Caco-2 (cell line): ENCODE measurements around the gene SNAI3. TPM values are rescaled to one million over a fixed set of nuclear protein-coding genes. Genes with fewer than 3 reads are reported as not detected.

ENCODE experiments used
- BruUV-seq: library from RNA; stranded (reverse); fragments of 400-500 nt; replicated peaks from 2 replicates; lab custom pipeline; 2021; lab: Mats Ljungman, UMichigan
- CTCF ChIA-PET: fragments of 300-600 bp; sonication (Branson Sonifier 250); formaldehyde crosslinking; loops from one replicate; lab custom pipeline; 2022; ENCODE audit warnings: antibody characterized with exemption; lab: Charles Lee
- POLR2A ChIA-PET: fragments of 300-600 bp; sonication (Branson Sonifier 250); formaldehyde crosslinking; loops from one replicate; lab custom pipeline; 2022; ENCODE audit warnings: antibody characterized with exemption; lab: Charles Lee
- DNase-seq, 2 experiments: peaks; one replicate each; pipeline versions ENCODE4 v3.0.0 to v3.0.0-alpha.2; 2020 to 2022
- H3K27me3 ChIP-seq: replicated peaks from 2 replicates; pipeline ENCODE4 v1.6.0; 2011; ENCODE audit warnings: low read length; ENCODE audit not compliant: control insufficient read depth, insufficient read depth
- H3K36me3 ChIP-seq: 2 replicates; pipeline ENCODE4 v1.5.1; 2011; ENCODE audit warnings: low read length; ENCODE audit not compliant: control insufficient read depth, insufficient read depth
- H3K4me1 ChIP-seq: fragments of 250-450 bp; sonication (Bioruptor Pico); 2 replicates; pipeline ENCODE4 v1.5.1; 2020; ENCODE audit warnings: mild to moderate bottlenecking
- H3K4me3 ChIP-seq: 2 replicates; pipeline ENCODE4 v1.5.1; 2011; ENCODE audit warnings: low read depth, mild to moderate bottlenecking, control low read depth, low read length
- H3K9me3 ChIP-seq: fragments of 250-450 bp; sonication (Bioruptor Pico); 2 replicates; pipeline ENCODE4 v1.5.1; 2020; ENCODE audit warnings: mild to moderate bottlenecking, moderate library complexity
- H3K27ac Mint-ChIP-seq: one replicate; pipeline ENCODE4 v1.8.0; 2022; ENCODE audit warnings: mixed read lengths; ENCODE audit not compliant: unreplicated experiment
- H3K27me3 Mint-ChIP-seq: one replicate; pipeline ENCODE4 v1.8.0; 2022; ENCODE audit warnings: mixed read lengths; ENCODE audit not compliant: insufficient read depth, unreplicated experiment
- H3K36me3 Mint-ChIP-seq: one replicate; pipeline ENCODE4 v1.8.0; 2022; ENCODE audit warnings: mild to moderate bottlenecking, mixed read lengths; ENCODE audit not compliant: insufficient read depth, unreplicated experiment
- H3K4me1 Mint-ChIP-seq: one replicate; pipeline ENCODE4 v1.8.0; 2022; ENCODE audit warnings: low read depth, mixed read lengths; ENCODE audit not compliant: unreplicated experiment
- H3K4me3 Mint-ChIP-seq: one replicate; pipeline ENCODE4 v1.8.0; 2022; ENCODE audit warnings: mild to moderate bottlenecking, moderate library complexity, mixed read lengths; ENCODE audit not compliant: unreplicated experiment
- H3K9me3 Mint-ChIP-seq: one replicate; pipeline ENCODE4 v1.8.0; 2022; ENCODE audit warnings: mixed read lengths; ENCODE audit not compliant: unreplicated experiment
- CTCF ChIP-seq, 2 experiments: fragments of 200-600 bp in 1 of 2; IDR thresholded peaks; 1 replicate in 1 of 2; 2 replicates in 1 of 2; pipeline versions ENCODE4 v1.5.1 to v1.8.0; 2011 to 2022; ENCODE audit warnings: antibody characterized with exemption in 1 of 2, control low read depth in 1 of 2, inconsistent platforms in 1 of 2, low read depth in 1 of 2, low read length in 1 of 2, mild to moderate bottlenecking in 1 of 2, moderate library complexity in 1 of 2; ENCODE audit not compliant: insufficient read depth in 1 of 2, severe bottlenecking in 1 of 2, unreplicated experiment in 1 of 2
- intact Hi-C: fragments of 100-400 bp; cut with micrococcal nuclease; formaldehyde crosslinking; loops from one replicate; pipeline ENCODE4 v1.10.0; 2022; ENCODE audit not compliant: unreplicated experiment
- total RNA-seq: library from RNA; stranded (reverse); gene quantifications from 2 replicates; pipeline ENCODE4 v1.2.3, GENCODE V29; 2022

SNAI3 gene
- total RNA-seq, 1 experiment from 2014 or later = 3.5 TPM

GRCh38 chr16:88726408-88726749, 40.1 kb upstream of the SNAI3 start:
- Mint-ChIP-seq H3K27me3 (no peaks in the 10 kb centered on the region), H3K4me1 (no peaks in the 10 kb centered on the region), H3K36me3 (peaks cover 82% of the 10 kb centered on the region), H3K9me3 (no peaks in the 10 kb centered on the region), H3K4me3 (no peak overlapping the region), H3K27ac (no peak overlapping the region)
- POLR2A ChIA-PET = no interaction called here
- CTCF ChIA-PET = no interaction called here
- H3K4me3 ChIP-seq = no peak overlapping the region
- peaks cover 5% of the 10 kb centered on the region for H3K36me3 ChIP-seq
- no peaks in the 10 kb centered on the region for H3K4me1 ChIP-seq
- no peaks in the 10 kb centered on the region for H3K27me3 ChIP-seq
- BruUV-seq = no TSS peak
- TF ChIP-seq CTCF (IDR thresholded peaks at IDR 0.05; ENCODE audit: insufficient read depth in 1 of 2, low read depth in 1 of 2, low read length in 1 of 2, severe bottlenecking in 1 of 2, unreplicated experiment in 1 of 2) = no peak
- intact Hi-C loops = no loop called here
- no peak for DNase-seq
- no peaks in the 10 kb centered on the region for H3K9me3 ChIP-seq

DNA sequence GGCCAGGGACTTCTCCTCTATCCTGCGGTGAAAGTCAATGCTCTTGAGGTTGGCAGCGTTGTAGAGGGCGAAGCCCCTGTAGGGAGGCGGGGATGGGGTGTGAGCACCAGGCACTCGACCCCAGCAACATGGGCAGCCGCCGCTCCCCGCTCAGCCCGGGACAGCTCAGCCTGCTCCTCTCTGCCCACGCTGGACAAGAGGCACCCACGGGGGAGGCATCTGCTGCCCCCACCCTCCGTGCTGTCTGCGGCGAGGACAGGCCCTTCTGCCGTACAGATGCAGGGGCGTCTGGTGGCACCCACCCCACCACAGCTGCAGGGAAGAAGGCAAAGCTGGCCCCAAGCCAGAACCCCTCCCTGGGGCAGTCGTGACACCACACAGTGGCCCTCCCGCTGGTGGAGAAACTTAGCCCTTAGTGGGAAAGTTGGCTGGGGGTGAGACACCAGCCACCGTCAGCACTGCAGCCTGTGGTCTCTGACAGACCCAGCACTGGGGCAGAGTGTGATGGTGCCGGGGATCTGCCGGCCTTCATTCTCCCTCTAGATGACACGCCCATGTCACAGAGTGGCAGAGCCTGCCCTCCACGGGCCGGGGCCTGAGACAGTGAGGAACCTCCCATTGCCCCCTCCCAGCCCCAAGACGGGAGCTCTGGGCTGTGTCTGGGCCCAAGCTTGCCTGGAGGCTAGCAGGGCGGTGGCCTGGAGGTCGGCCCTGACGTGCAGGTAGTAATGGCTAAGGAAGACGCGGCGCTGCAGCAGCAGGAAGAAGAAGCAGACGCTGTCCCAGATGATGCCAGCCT, 39.5 kb upstream of the SNAI3 start:
- no peaks in the 10 kb centered on the region for H3K4me1 ChIP-seq
- ChIA-PET POLR2A (no interaction called here), CTCF (no interaction called here)
- no TSS peak for BruUV-seq
- no peaks in the 10 kb centered on the region for H3K9me3 Mint-ChIP-seq
- no peak overlapping the region for H3K27ac Mint-ChIP-seq
- peaks cover 82% of the 10 kb centered on the region for H3K36me3 Mint-ChIP-seq
- intact Hi-C loops = no loop called here
- no peaks in the 10 kb centered on the region for H3K27me3 Mint-ChIP-seq
- no peak overlapping the region for H3K4me3 Mint-ChIP-seq
- H3K9me3 ChIP-seq = no peaks in the 10 kb centered on the region
- no peak for TF ChIP-seq CTCF (IDR thresholded peaks at IDR 0.05; ENCODE audit: insufficient read depth in 1 of 2, low read depth in 1 of 2, low read length in 1 of 2, severe bottlenecking in 1 of 2, unreplicated experiment in 1 of 2)
- DNase-seq = no peak
- no peaks in the 10 kb centered on the region for H3K27me3 ChIP-seq
- H3K36me3 ChIP-seq = peaks cover 5% of the 10 kb centered on the region
- no peak overlapping the region for H3K4me3 ChIP-seq
- no peaks in the 10 kb centered on the region for H3K4me1 Mint-ChIP-seq

GRCh38 chr16:88724855-88725555, 38.7 kb upstream of the SNAI3 start:
- H3K4me3 Mint-ChIP-seq = no peak overlapping the region
- no peaks in the 10 kb centered on the region for H3K4me1 Mint-ChIP-seq
- H3K9me3 Mint-ChIP-seq = no peaks in the 10 kb centered on the region
- H3K36me3 Mint-ChIP-seq = peaks cover 82% of the 10 kb centered on the region
- H3K27me3 Mint-ChIP-seq = no peaks in the 10 kb centered on the region
- H3K27ac Mint-ChIP-seq = no peak overlapping the region
- POLR2A ChIA-PET = no interaction called here
- no peak for DNase-seq
- H3K9me3 ChIP-seq = no peaks in the 10 kb centered on the region
- CTCF ChIA-PET = no interaction called here
- H3K4me1 ChIP-seq = no peaks in the 10 kb centered on the region
- intact Hi-C loops = no loop called here
- H3K4me3 ChIP-seq = no peak overlapping the region
- H3K36me3 ChIP-seq = peaks cover 5% of the 10 kb centered on the region
- BruUV-seq = no TSS peak
- H3K27me3 ChIP-seq = no peaks in the 10 kb centered on the region
- no peak for TF ChIP-seq CTCF (IDR thresholded peaks at IDR 0.05; ENCODE audit: insufficient read depth in 1 of 2, low read depth in 1 of 2, low read length in 1 of 2, severe bottlenecking in 1 of 2, unreplicated experiment in 1 of 2)
